ENCODE measurements around the gene GH1. TPM values are rescaled to one million over a fixed set of nuclear protein-coding genes. Genes with fewer than 3 reads are reported as not detected.

The GH1 gene
- total RNA-seq, 1 experiment from 2014 or later = not detected

Other genes with a start within 250 kb of the GH1 start
- 0.64 and 3.3 TPM in 2 replicates for gene LIMD2, start 218.7 kb downstream of the GH1 start, total RNA-seq (2014; rRNA removed; shearing (Covaris generic); ENCODE audit: low replicate concordance)
- 18.7 and 29.0 TPM in 2 replicates for gene STRADA, start 177.0 kb downstream of the GH1 start, total RNA-seq (2014; rRNA removed; shearing (Covaris generic); ENCODE audit: low replicate concordance)
- 49.1 and 92.0 TPM in 2 replicates for gene CCDC47, start 145.2 kb downstream of the GH1 start, total RNA-seq (2014; rRNA removed; shearing (Covaris generic); ENCODE audit: low replicate concordance)
- 37.7 and 83.3 TPM in 2 replicates for gene DDX42, start 144.7 kb downstream of the GH1 start, total RNA-seq (2014; rRNA removed; shearing (Covaris generic); ENCODE audit: low replicate concordance)
- 116 and 133 TPM in 2 replicates for gene PSMC5, start 91.4 kb downstream of the GH1 start, total RNA-seq (2014; rRNA removed; shearing (Covaris generic); ENCODE audit: low replicate concordance)
- gene FTSJ3, start 91.2 kb downstream of the GH1 start, total RNA-seq (2014; rRNA removed; shearing (Covaris generic); ENCODE audit: low replicate concordance) = 33.3 and 58.6 TPM in 2 replicates
- gene SMARCD2, start 76.2 kb downstream of the GH1 start, total RNA-seq (2014; rRNA removed; shearing (Covaris generic); ENCODE audit: low replicate concordance) = 156 and 163 TPM in 2 replicates
- not detected in 2 replicates for gene CSH2, start 45.2 kb downstream of the GH1 start, total RNA-seq (2014; rRNA removed; shearing (Covaris generic); ENCODE audit: low replicate concordance)
- gene GH2, start 36.9 kb downstream of the GH1 start, total RNA-seq (2014; rRNA removed; shearing (Covaris generic); ENCODE audit: low replicate concordance) = not detected in 2 replicates
- not detected in 2 replicates for gene CSH1, start 22.3 kb downstream of the GH1 start, total RNA-seq (2014; rRNA removed; shearing (Covaris generic); ENCODE audit: low replicate concordance)
- gene CSHL1, start 7.6 kb downstream of the GH1 start, total RNA-seq (2014; rRNA removed; shearing (Covaris generic); ENCODE audit: low replicate concordance) = not detected in 2 replicates
- not detected in 2 replicates for gene CD79B, start 13.5 kb upstream of the GH1 start, total RNA-seq (2014; rRNA removed; shearing (Covaris generic); ENCODE audit: low replicate concordance)
- not detected in 2 replicates for gene SCN4A, start 54.1 kb upstream of the GH1 start, total RNA-seq (2014; rRNA removed; shearing (Covaris generic); ENCODE audit: low replicate concordance)
- gene PRR29, start 79.5 kb upstream of the GH1 start, total RNA-seq (2014; rRNA removed; shearing (Covaris generic); ENCODE audit: low replicate concordance) = not detected in 2 replicates
- gene ICAM2, start 101.8 kb upstream of the GH1 start, total RNA-seq (2014; rRNA removed; shearing (Covaris generic); ENCODE audit: low replicate concordance) = not detected in 2 replicates
- gene ERN1, start 211.3 kb upstream of the GH1 start, total RNA-seq (2014; rRNA removed; shearing (Covaris generic); ENCODE audit: low replicate concordance) = 3.0 and 6.9 TPM in 2 replicates